HG03457 (cell line): ENCODE data around the gene HPCAL1.

ENCODE experiments used
- ATAC-seq: cut with Tn5 transposase; IDR thresholded peaks from one replicate; pipeline ENCODE4 v1.9.1; 2021; ENCODE audit warnings: moderate number of reproducible peaks; ENCODE audit not compliant: unreplicated experiment

HPCAL1 gene

DNA sequence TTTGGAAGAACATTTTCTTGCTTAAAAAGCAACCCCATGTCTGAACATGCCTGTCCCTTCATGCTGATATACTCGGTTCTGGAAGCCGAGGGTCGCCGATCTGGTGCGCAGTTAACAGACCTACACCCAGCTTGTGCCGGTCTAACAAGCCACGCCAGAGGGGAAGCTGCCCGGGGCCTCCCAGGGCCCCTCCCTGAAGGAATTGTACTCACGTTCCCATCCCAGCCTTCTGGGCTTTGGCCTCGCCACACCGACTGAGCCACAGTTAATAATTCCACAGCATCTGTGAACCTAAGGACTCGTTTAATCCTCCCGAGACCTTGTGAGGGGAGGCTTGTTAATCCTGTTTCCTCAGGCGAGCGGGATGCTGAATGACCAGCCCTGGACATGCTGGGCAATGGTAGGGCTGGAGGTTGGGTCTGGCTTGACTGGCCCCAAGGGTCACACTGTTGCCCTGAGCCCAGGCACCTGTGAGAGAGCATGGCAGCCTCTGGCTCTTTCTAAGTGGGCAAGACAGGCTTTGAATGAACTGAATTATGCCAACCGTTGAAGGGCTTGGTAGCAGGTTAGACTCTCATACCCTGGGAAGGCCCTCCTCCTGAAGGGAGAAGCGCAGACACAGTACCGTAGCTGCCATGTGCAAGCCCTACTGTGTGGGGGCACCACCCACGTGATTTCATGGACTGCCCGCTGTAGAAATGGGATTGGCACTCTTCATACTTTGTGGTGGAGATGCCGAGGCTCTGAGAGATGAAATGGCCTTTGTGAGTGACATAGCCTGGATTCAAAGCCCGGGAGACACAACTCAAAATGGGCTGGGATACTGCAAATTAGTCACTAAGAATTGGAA is 173.3 kb downstream of the HPCAL1 start:
- no peak for ATAC-seq

DNA sequence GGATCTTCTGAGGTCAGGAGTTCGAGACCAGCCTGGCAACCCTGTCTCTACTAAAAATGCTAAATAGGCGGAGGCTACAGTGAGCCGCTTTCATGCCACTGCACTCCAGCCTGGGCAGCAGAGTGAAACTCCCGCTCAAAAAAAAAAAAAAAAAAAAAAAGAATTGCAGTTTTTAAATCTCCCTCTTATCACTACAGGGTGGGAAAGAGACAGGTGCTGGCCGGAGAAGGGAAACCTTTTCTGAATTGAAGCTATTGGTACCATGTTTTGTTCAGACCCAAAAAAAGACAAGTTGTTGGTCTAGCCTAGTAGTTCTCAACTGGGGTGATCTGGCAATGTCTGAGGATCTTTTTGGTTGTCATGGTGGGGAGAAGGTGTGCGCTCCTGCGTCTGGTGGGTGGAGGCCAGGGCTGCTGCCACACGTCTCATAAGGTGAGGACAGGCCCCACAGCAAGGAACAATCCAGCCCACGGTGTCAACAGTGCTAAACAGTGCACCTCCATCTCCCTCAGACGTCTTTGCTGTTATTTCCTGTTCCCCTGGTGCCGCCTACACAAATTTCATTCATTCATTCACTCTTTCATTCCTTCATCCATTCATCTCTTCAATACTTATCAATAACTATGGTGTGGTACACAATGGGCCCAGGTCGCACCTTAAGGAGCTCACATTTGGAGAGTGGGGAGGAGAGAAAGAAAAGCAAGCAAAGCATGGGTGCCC is 174.2 kb downstream of the HPCAL1 start:
- ATAC-seq, result no peak
